Measurements from ENCODE around the gene PXDN.
"Not testable (repeated sequence)": the region's sequence is repeated elsewhere in the genome, so short reads cannot be mapped to it uniquely, and the experiment has no call there.

PXDN gene

GRCh38 chr2:1723397-1724042 lies 20.8 kb downstream of the PXDN start:
- no peak for DNase-seq (ENCODE audit: low read depth)

- DNase-seq (ENCODE audit: low read depth), result no peak
Observed at GRCh38 chr2:1722692-1723091, 21.6 kb downstream of the PXDN start.

- peak; percentile 51 for DNase-seq (ENCODE audit: low read depth)
Observed at GRCh38 chr2:1721706-1722646, 22.3 kb downstream of the PXDN start.

- DNase-seq (ENCODE audit: low read depth), result no peak
Observed at GRCh38 chr2:1718339-1719220, 25.7 kb downstream of the PXDN start.

GRCh38 chr2:1717113-1717512 lies 27.2 kb downstream of the PXDN start:
- no peak for DNase-seq (ENCODE audit: low read depth)

GRCh38 chr2:1716441-1716840 lies 27.9 kb downstream of the PXDN start:
- no peak for DNase-seq (ENCODE audit: low read depth)

GRCh38 chr2:1716014-1716305 lies 28.4 kb downstream of the PXDN start:
- DNase-seq (ENCODE audit: low read depth), result not testable (repeated sequence)

- no peak for DNase-seq (ENCODE audit: low read depth)
Observed at GRCh38 chr2:1715184-1716013, 28.9 kb downstream of the PXDN start.

GRCh38 chr2:1714291-1715064 lies 29.8 kb downstream of the PXDN start:
- no peak for DNase-seq (ENCODE audit: low read depth)

- DNase-seq (ENCODE audit: low read depth), result no peak
Observed at GRCh38 chr2:1713839-1714236, 30.5 kb downstream of the PXDN start.

- DNase-seq (ENCODE audit: low read depth), result no peak
Observed at GRCh38 chr2:1713142-1713838, 31.0 kb downstream of the PXDN start.

GRCh38 chr2:1709946-1710560 lies 34.3 kb downstream of the PXDN start:
- DNase-seq (ENCODE audit: low read depth), result no peak

- no peak for DNase-seq (ENCODE audit: low read depth)
Observed at GRCh38 chr2:1709335-1709605, 35.0 kb downstream of the PXDN start.

- no peak for DNase-seq (ENCODE audit: low read depth)
Observed at GRCh38 chr2:1708476-1709334, 35.6 kb downstream of the PXDN start.

GRCh38 chr2:1707771-1708418 lies 36.4 kb downstream of the PXDN start:
- DNase-seq (ENCODE audit: low read depth), result no peak

GRCh38 chr2:1706089-1706841 lies 38.0 kb downstream of the PXDN start:
- DNase-seq (ENCODE audit: low read depth), result not testable (repeated sequence)

- no peak for DNase-seq (ENCODE audit: low read depth)
Observed at GRCh38 chr2:1705557-1706076, 38.7 kb downstream of the PXDN start.

All from HS-27A (cell line).